GM23338 (cell line): ENCODE results near the gene EIF4A2.

Experiments used
- CREB1 ChIP-seq: fragments of 250-450 bp; sonication (Bioruptor Pico); IDR thresholded peaks from 2 replicates; pipeline ENCODE4 v1.5.0; 2020; ENCODE audit warnings: low read depth, mild to moderate bottlenecking, moderate library complexity
- CTCF ChIP-seq, 2 experiments: fragments of 200-600 bp in 1 of 2; sonication (generic) in 1 of 2; conservative IDR thresholded peaks; 2 replicates each; pipeline versions ENCODE4 v1.5.1 to v1.6.1; 2016 to 2017; ENCODE audit warnings: antibody characterized with exemption in 2 of 2, low read depth in 2 of 2, mild to moderate bottlenecking in 2 of 2, moderate library complexity in 1 of 2
- ETS1 ChIP-seq: IDR thresholded peaks from 2 replicates; pipeline ENCODE4 v1.6.1; 2016; ENCODE audit warnings: antibody characterized with exemption
- EZH2 ChIP-seq: fragments of 200-600 bp; sonication (generic); IDR thresholded peaks from one replicate; pipeline ENCODE4 v1.8.0; 2017; ENCODE audit warnings: antibody characterized with exemption, mild to moderate bottlenecking, low read depth; ENCODE audit not compliant: unreplicated experiment
- EZH2phosphoT487 ChIP-seq: fragments of 200-600 bp; sonication (generic); IDR thresholded peaks from one replicate; pipeline ENCODE4 v1.8.1; 2018; ENCODE audit warnings: antibody characterized with exemption; ENCODE audit not compliant: unreplicated experiment
- JUNB ChIP-seq: IDR thresholded peaks from one replicate; pipeline ENCODE4 v1.6.1; 2016; ENCODE audit warnings: antibody characterized with exemption; ENCODE audit not compliant: unreplicated experiment
- NANOG ChIP-seq: IDR thresholded peaks from 2 replicates; pipeline ENCODE4 v1.6.1; 2016; ENCODE audit warnings: antibody characterized with exemption, borderline replicate concordance
- POLR2AphosphoS5 ChIP-seq: IDR thresholded peaks from 2 replicates; pipeline ENCODE4 v1.6.1; 2016; ENCODE audit warnings: antibody characterized with exemption, low read depth
- REST ChIP-seq: IDR thresholded peaks from one replicate; pipeline ENCODE4 v1.6.1; 2018; ENCODE audit warnings: antibody characterized with exemption; ENCODE audit not compliant: unreplicated experiment
- ZNF462 ChIP-seq: fragments of 250-450 bp; sonication (Bioruptor Pico); IDR thresholded peaks from 2 replicates; pipeline ENCODE4 v1.5.0; 2020; ENCODE audit warnings: mild to moderate bottlenecking, moderate library complexity

- TF ChIP-seq EZH2phosphoT487 (no peak), CTCF (conservative IDR thresholded peaks at IDR 0.05; ENCODE audit: low read depth in 2 of 2) (no peak), REST (no peak), POLR2AphosphoS5 (no peak), EZH2 (no peak), JUNB (no peak), ETS1 (no peak), NANOG (no peak), CREB1 (CRISPR knock-in tag) (no peak), ZNF462 (CRISPR knock-in tag) (no peak)
Measured at GRCh38 chr3:186743666-186744065, 39.7 kb upstream of the EIF4A2 start.
